ENCODE results near the gene ACAD10.
"Not testable (repeated sequence)": the region's sequence is repeated elsewhere in the genome, so short reads cannot be mapped to it uniquely, and the experiment has no call there.

ACAD10 gene

GRCh38 chr12:111754671-111755070 lies 68.8 kb downstream of the ACAD10 start:
- no peak for DNase-seq

GRCh38 chr12:111756196-111756595 lies 70.3 kb downstream of the ACAD10 start:
- no peak for DNase-seq

- no peak for DNase-seq
Measured at GRCh38 chr12:111756681-111757080, 70.8 kb downstream of the ACAD10 start.

- DNase-seq, result no peak
Measured at GRCh38 chr12:111757361-111758119, 71.7 kb downstream of the ACAD10 start.

GRCh38 chr12:111758120-111758561 lies 72.3 kb downstream of the ACAD10 start:
- DNase-seq, result no peak

GRCh38 chr12:111759271-111759670 lies 73.4 kb downstream of the ACAD10 start:
- DNase-seq, result no peak

GRCh38 chr12:111759991-111760390 lies 74.1 kb downstream of the ACAD10 start:
- DNase-seq, result no peak

GRCh38 chr12:111761099-111761498 lies 75.2 kb downstream of the ACAD10 start:
- DNase-seq, result no peak

GRCh38 chr12:111761706-111762105 lies 75.9 kb downstream of the ACAD10 start:
- no peak for DNase-seq

GRCh38 chr12:111763552-111763951 lies 77.7 kb downstream of the ACAD10 start:
- not testable (repeated sequence) for DNase-seq

- no peak for DNase-seq
Measured at GRCh38 chr12:111764120-111764821, 78.4 kb downstream of the ACAD10 start.

GRCh38 chr12:111766608-111767361 lies 80.9 kb downstream of the ACAD10 start, which contains the start of gene ALDH2:
Gene ALDH2, plus strand, starts transcription at chr12:111766933. Its CDS starts 50 bp downstream, at chr12:111766983.
- peak; percentile 66 for DNase-seq

GRCh38 chr12:111767362-111768158 lies 81.7 kb downstream of the ACAD10 start:
- DNase-seq, result no peak

GRCh38 chr12:111768159-111768895 lies 82.5 kb downstream of the ACAD10 start:
- DNase-seq, result no peak

GRCh38 chr12:111769599-111769998 lies 83.7 kb downstream of the ACAD10 start:
- DNase-seq, result no peak

GRCh38 chr12:111773801-111774551 lies 88.1 kb downstream of the ACAD10 start:
- no peak for DNase-seq

- no peak for DNase-seq
Measured at GRCh38 chr12:111775205-111776193, 89.6 kb downstream of the ACAD10 start.

- no peak for DNase-seq
Measured at GRCh38 chr12:111776836-111777344, 91.0 kb downstream of the ACAD10 start.

- no peak for DNase-seq
Measured at GRCh38 chr12:111777345-111778045, 91.6 kb downstream of the ACAD10 start.

Measured in NCI-H1436 (cell line).